Stomach (tissue), 9 donors: ENCODE data around the gene TRIO. TPM values are rescaled to one million over a fixed set of nuclear protein-coding genes. Genes with fewer than 3 reads are reported as not detected.
"Not testable (repeated sequence)": the region's sequence is repeated elsewhere in the genome, so short reads cannot be mapped to it uniquely, and the experiment has no call there.

Experiments used
- DNase-seq, 2 donors: peaks; one replicate each; pipeline versions ENCODE4 v3.0.0 to v3.0.0-alpha.2; 2013 to 2019
- H3K27ac ChIP-seq, 5 donors: fragments of 200-600 bp in 4 of 5; sonication (generic) in 4 of 5; one replicate each; pipeline ENCODE4 v1.5.1; 2013 to 2019; ENCODE audit warnings: mild to moderate bottlenecking in 1 of 5, moderate library complexity in 1 of 5
- H3K27me3 ChIP-seq, 3 donors: fragments of 200-600 bp; sonication (generic); one replicate each; pipeline ENCODE4 v1.5.1; 2017 to 2019; ENCODE audit warnings: mixed run types in 1 of 3
- H3K36me3 ChIP-seq, 4 donors: fragments of 200-600 bp; sonication (generic); 1 replicate in 3 of 4; 2 replicates in 1 of 4; pipeline ENCODE4 v1.5.1; 2016 to 2019
- H3K4me1 ChIP-seq, 4 donors: fragments of 200-600 bp; sonication (generic); one replicate each; pipeline ENCODE4 v1.5.1; 2016 to 2019
- H3K4me3 ChIP-seq, 4 donors: fragments of 200-600 bp; sonication (generic) in 3 of 4; one replicate each; pipeline ENCODE4 v1.5.1; 2016 to 2019; ENCODE audit warnings: mild to moderate bottlenecking in 1 of 4
- H3K9me3 ChIP-seq, 4 donors: fragments of 200-600 bp; sonication (generic); one replicate each; pipeline ENCODE4 v1.5.1; 2016 to 2019
- EP300 ChIP-seq: sonication (generic); formaldehyde crosslinking; IDR thresholded peaks from one replicate; pipeline ENCODE4 v1.6.1; 2017; ENCODE audit warnings: antibody characterized with exemption
- POLR2A ChIP-seq, 4 donors: fragments of 450-650 bp; IDR thresholded peaks; one replicate each; pipeline ENCODE4 v1.6.1; 2016; ENCODE audit warnings: antibody characterized with exemption in 4 of 4, control low read depth in 2 of 4, mild to moderate bottlenecking in 1 of 4, moderate library complexity in 1 of 4
- POLR2AphosphoS5 ChIP-seq, 3 donors: sonication (generic); formaldehyde crosslinking; IDR thresholded peaks; one replicate each; pipeline ENCODE4 v1.6.1; 2016; ENCODE audit warnings: antibody characterized with exemption in 3 of 3
- WGBS, 5 donors: extraction: QIAGEN DNeasy Blood & Tissue Kit in 3 of 5; methylation state at CpG; one replicate each; pipeline versions ENCODE4 v1.1.5 to v1.1.7; 2013 to 2018; 5-methylcytosine and 5-hydroxymethylcytosine counted together
- intact Hi-C: fragments of 100-400 bp; cut with DNase I; formaldehyde crosslinking; loops from one replicate; pipeline ENCODE4 v1.15.1; 2023; ENCODE audit warnings: low total_unique reads
- polyA plus RNA-seq, 3 donors: library from polyadenylated mRNA; stranded (reverse); fragments of 200-250 nt; gene quantifications; one replicate each; pipeline ENCODE4 v1.2.3, GENCODE V29; 2013
- total RNA-seq, 5 donors: library from RNA; depleted of rRNA; stranded (reverse); fragments of >200 nt; gene quantifications; one replicate each; pipeline versions ENCODE4 v1.1.0 to v1.2.3, GENCODE V29; 2014 to 2016
- TF ChIP-seq, protein P1 (sequence below), 7 experiments: fragments of 450-650 bp in 4 of 7; fragments of 200-600 bp in 3 of 7; sonication (generic) in 3 of 7; IDR thresholded peaks; one replicate each; pipeline ENCODE4 v1.5.1; 2016 to 2019; ENCODE audit warnings: antibody characterized with exemption in 7 of 7, control low read depth in 2 of 7, mild to moderate bottlenecking in 1 of 7
- donor health status: healthy with polysubstance abuse.
- donor health status: Bipolar disorder and iron deficiency.
- donor health status: healthy.

TRIO gene
- total and polyA plus RNA-seq, 8 donors, result 9.9 to 558 (median 127) TPM

GRCh38 chr5:14204785-14205321, 61.7 kb downstream of the TRIO start:
- intact Hi-C loops, result no loop called here
- Histone ChIP-seq H3K27ac (peak overlapping the region; percentile 41 to 78 (median 66)), H3K4me3 (no peak overlapping the region), H3K36me3 (no peaks in the 10 kb centered on the region), H3K4me1 (peaks cover 24 to 97% (median 57%) of the 10 kb centered on the region in 4 donors), H3K27me3 (no peaks in the 10 kb centered on the region), H3K9me3 (no peaks in the 10 kb centered on the region)
- TF ChIP-seq EP300, result no peak
- TF ChIP-seq POLR2AphosphoS5 (IDR thresholded peaks at IDR 0.05), result peak; percentile 36 to 63 (median 52)
- DNase-seq, result peak; percentile 44 to 75
- 18 to 30% (median 23%) methylated on average over 9 of the region's 9 CpGs for WGBS, 5 donors

DNA sequence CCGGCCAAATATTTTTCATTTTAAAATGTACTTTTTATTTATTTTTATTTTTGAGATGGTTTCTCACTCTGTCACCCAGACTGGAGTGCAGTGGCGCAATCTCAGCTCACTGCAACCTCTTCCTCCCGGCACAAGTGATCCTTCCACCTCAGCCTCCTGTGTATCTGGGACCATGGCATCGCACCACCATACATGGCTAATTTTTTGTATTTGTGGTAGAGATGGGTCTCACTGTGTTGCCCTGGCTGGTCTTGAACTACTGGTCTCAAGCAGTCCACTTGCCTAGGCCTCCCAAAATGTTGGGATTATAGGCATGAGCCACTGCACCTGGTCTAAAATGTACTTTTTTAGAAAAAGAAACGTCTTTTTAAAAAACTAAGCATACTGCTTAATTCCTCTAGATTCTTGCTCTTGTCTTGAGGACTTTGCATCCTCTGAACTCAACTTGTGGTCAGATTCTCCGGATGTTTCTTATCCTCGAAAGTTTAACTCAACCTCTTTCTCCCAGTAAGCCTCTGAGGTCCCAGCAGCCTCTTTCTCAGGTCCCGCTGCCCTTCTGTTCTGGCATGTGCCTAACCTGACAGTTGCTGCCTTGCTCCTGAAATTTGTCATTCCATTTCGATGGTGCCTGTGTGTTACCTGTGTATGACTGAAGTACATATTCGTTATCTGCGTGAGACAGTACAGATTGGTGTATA, 63.0 kb downstream of the TRIO start:
- TF ChIP-seq EP300 (no peak), POLR2AphosphoS5 (IDR thresholded peaks at IDR 0.05) (no peak), POLR2A (IDR thresholded peaks at IDR 0.05) (no peak)
- TF ChIP-seq, protein P1, sequence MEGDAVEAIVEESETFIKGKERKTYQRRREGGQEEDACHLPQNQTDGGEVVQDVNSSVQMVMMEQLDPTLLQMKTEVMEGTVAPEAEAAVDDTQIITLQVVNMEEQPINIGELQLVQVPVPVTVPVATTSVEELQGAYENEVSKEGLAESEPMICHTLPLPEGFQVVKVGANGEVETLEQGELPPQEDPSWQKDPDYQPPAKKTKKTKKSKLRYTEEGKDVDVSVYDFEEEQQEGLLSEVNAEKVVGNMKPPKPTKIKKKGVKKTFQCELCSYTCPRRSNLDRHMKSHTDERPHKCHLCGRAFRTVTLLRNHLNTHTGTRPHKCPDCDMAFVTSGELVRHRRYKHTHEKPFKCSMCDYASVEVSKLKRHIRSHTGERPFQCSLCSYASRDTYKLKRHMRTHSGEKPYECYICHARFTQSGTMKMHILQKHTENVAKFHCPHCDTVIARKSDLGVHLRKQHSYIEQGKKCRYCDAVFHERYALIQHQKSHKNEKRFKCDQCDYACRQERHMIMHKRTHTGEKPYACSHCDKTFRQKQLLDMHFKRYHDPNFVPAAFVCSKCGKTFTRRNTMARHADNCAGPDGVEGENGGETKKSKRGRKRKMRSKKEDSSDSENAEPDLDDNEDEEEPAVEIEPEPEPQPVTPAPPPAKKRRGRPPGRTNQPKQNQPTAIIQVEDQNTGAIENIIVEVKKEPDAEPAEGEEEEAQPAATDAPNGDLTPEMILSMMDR (IDR thresholded peaks at IDR 0.05), result no peak
- WGBS, 5 donors, result 75 to 84% (median 81%) methylated on average over 11 of the region's 11 CpGs
- intact Hi-C loops, result no loop called here
- no peaks in the 10 kb centered on the region for H3K9me3 ChIP-seq
- peaks cover 20 to 97% (median 55%) of the 10 kb centered on the region in 4 donors for H3K4me1 ChIP-seq
- peak overlapping the region in 3 of 5 donors; percentile 66 to 78 (median 73) for H3K27ac ChIP-seq
- H3K36me3 ChIP-seq, result no peaks in the 10 kb centered on the region
- no peak overlapping the region for H3K4me3 ChIP-seq
- DNase-seq, result no peak
- H3K27me3 ChIP-seq, result no peaks in the 10 kb centered on the region

DNA sequence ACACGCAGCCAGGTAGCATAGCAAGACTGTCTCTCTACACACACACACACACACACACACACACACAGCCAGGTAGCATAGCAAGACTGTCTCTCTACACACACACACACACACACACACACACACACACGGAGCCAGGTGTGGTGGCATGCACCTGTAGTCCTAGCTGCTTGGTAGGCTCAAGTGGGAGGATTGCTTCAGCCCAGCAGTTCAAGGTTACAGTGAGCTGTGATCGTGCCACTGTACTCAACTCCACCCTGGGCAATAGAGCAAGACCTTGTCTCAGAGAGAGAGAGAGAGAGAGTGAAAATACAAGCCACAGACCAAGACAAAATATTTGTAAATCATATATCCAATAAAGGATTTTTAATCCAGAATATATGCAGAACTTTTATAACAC, 64.3 kb downstream of the TRIO start:
- H3K36me3 ChIP-seq, H3K9me3 ChIP-seq, intact Hi-C loops, DNase-seq, H3K27me3 ChIP-seq, H3K4me3 ChIP-seq: not testable (repeated sequence)
- 50 to 65% (median 57%) methylated on average over 2 to 3 of the region's 3 CpGs for WGBS, 5 donors
- H3K27ac ChIP-seq, result peak overlapping the region in 4 of 5 donors; percentile 58 to 77 (median 72)
- H3K4me1 ChIP-seq, result peaks cover 20 to 96% (median 61%) of the 10 kb centered on the region in 4 donors

DNA sequence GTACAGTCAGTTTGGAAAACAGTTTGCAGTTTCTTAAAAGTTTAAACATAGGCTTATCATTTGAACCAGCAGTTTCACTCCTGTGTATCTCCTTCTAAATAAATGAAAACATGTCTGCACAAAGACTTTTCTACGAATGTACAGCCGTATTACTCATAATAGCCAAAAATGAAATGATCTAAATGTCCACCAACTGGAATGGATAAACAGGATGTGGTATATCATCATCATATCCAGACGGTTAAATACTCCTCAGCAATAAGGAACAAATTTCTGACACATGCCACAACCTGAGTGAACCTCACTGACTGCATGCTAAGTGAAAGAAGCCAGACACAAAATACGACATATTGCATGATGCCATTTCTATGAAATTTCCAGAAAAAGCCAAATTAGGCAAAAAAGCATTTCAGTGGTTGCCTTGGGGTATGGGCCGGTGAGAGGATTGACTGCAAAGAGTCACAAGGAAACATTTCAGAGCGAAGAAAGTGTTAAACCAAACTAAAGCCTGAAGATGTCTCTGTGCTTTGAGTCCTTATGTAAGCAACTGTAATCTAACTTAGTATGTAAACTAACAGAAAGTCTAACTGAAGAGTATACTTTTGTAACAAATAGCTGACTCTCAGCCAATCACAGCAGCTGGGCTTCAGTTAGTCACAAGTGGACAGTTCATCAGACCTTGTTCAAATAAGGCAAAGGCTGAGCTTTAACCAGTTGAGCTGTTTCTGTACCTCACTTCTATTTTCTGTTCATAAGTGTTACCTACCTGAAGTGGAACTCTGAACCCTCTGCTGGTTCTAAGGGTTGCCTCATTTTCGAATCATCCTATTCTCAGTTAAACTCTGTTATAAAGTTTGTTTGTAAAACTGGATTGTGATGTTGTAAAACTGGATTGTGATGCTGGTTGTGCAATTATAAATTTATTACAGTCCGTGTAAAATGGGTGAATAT, 65.2 kb downstream of the TRIO start:
- TF ChIP-seq, protein P1 (IDR thresholded peaks at IDR 0.05), result no peak
- TF ChIP-seq POLR2A (IDR thresholded peaks at IDR 0.05) (no peak), EP300 (no peak), POLR2AphosphoS5 (IDR thresholded peaks at IDR 0.05) (no peak)
- Histone ChIP-seq H3K27ac (peak overlapping the region; percentile 8 to 77 (median 71)), H3K36me3 (no peaks in the 10 kb centered on the region), H3K27me3 (no peaks in the 10 kb centered on the region), H3K4me3 (no peak overlapping the region), H3K4me1 (peaks cover 20 to 96% (median 64%) of the 10 kb centered on the region in 4 donors), H3K9me3 (no peaks in the 10 kb centered on the region)
- intact Hi-C loops, result no loop called here
- DNase-seq, result peak in 1 of 2 donors; percentile 47
- WGBS, 5 donors, result 53 to 68% (median 63%) methylated on average over 8 of the region's 8 CpGs

GRCh38 chr5:14209222-14209822, 66.2 kb downstream of the TRIO start:
- no peaks in the 10 kb centered on the region for H3K36me3 ChIP-seq
- H3K27ac ChIP-seq, result peak overlapping the region in 4 of 5 donors; percentile 58 to 77 (median 72)
- H3K9me3 ChIP-seq, result no peaks in the 10 kb centered on the region
- DNase-seq, result no peak
- H3K27me3 ChIP-seq, result no peaks in the 10 kb centered on the region
- H3K4me3 ChIP-seq, result no peak overlapping the region
- intact Hi-C loops, result no loop called here
- 72 to 85% (median 79%) methylated on average over 9 of the region's 9 CpGs for WGBS, 5 donors
- TF ChIP-seq, protein P1 (IDR thresholded peaks at IDR 0.05), result no peak
- TF ChIP-seq POLR2A (IDR thresholded peaks at IDR 0.05), result no peak
- no peak for TF ChIP-seq EP300
- TF ChIP-seq POLR2AphosphoS5 (IDR thresholded peaks at IDR 0.05), result no peak
- H3K4me1 ChIP-seq, result peaks cover 24 to 95% (median 63%) of the 10 kb centered on the region in 4 donors
